ENCODE measurements around the gene SLC30A7. TPM values are rescaled to one million over a fixed set of nuclear protein-coding genes. Genes with fewer than 3 reads are reported as not detected.

Gene SLC30A7
- polyA plus RNA-seq, 3 donors: 9.2 to 23.3 (median 17.6) TPM

DNA sequence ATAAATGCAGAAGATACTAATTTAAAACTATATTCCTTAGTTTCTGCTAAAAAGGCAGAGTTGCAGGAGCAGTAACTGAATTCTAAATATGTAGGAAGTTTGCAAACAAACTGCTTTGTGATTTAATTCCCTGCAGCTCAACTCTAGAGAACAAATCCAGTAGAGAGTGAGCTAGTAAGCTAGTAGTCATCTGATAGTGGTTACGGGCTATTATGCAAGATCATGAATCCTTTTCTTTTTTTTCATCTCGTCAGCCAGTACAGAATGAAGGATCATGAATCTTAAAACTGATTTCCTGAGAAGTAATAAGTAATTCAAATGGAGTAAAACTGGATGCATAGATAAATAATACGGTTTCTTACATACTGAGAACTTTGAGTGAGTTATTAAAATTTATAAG is 126.4 kb downstream of the SLC30A7 start:
- H2AFZ ChIP-seq (ENCODE audit: insufficient read depth, low read depth, low read length, poor library complexity, severe bottlenecking): no peak overlapping the region
- H3K4me2 ChIP-seq (replicated peaks; ENCODE audit: extremely low read depth, low read length, poor library complexity, severe bottlenecking): no peak overlapping the region
- Mint-ChIP-seq H3K9me3 (peaks cover 0 to 2% (median 0%) of the 10 kb centered on the region in 7 donors), H3K4me3 (no peak overlapping the region), H3K36me3 (peaks cover 7 to 10% of the 10 kb centered on the region in 2 donors), H3K27ac (peak overlapping the region in 1 of 7 donors; percentile 27), H3K4me1 (peaks cover 45% of the 10 kb centered on the region), H3K27me3 (ENCODE audit: low read depth in 3 of 3) (no peaks in the 10 kb centered on the region)
- H4K20me1 ChIP-seq (ENCODE audit: insufficient read depth, low read length): no peaks in the 10 kb centered on the region
- no CpG with 5 or more reads among the region's 3 CpGs for WGBS (ENCODE audit: insufficient coverage)
- peaks cover 28% of the 10 kb centered on the region for H3K79me2 ChIP-seq (ENCODE audit: insufficient read depth, low read length)
- intact Hi-C loops (cut with micrococcal nuclease): loop anchor here in 1 of 2 donors (10.0 kb wide), 1 partner anchor 223 kb away; no protein-coding TSS in a partner anchor
- H3K27ac ChIP-seq (ENCODE audit: low read depth in 1 of 2, low read length in 2 of 2): peak overlapping the region in 1 of 2 donors; percentile 32
- H3K4me1 ChIP-seq (ENCODE audit: control insufficient read depth in 1 of 2, insufficient read depth in 2 of 2, low read length in 2 of 2): peaks cover 31 to 43% of the 10 kb centered on the region in 2 donors
- no peaks in the 10 kb centered on the region for H3K27me3 ChIP-seq (ENCODE audit: control insufficient read depth in 2 of 2, insufficient read depth in 2 of 2, low read length in 2 of 2)
- no peaks in the 10 kb centered on the region for H3K9me3 ChIP-seq (replicated peaks in 1 of 2; ENCODE audit: control insufficient read depth in 1 of 2, insufficient read depth in 1 of 2, low read length in 2 of 2)
- TF ChIP-seq, protein P1, sequence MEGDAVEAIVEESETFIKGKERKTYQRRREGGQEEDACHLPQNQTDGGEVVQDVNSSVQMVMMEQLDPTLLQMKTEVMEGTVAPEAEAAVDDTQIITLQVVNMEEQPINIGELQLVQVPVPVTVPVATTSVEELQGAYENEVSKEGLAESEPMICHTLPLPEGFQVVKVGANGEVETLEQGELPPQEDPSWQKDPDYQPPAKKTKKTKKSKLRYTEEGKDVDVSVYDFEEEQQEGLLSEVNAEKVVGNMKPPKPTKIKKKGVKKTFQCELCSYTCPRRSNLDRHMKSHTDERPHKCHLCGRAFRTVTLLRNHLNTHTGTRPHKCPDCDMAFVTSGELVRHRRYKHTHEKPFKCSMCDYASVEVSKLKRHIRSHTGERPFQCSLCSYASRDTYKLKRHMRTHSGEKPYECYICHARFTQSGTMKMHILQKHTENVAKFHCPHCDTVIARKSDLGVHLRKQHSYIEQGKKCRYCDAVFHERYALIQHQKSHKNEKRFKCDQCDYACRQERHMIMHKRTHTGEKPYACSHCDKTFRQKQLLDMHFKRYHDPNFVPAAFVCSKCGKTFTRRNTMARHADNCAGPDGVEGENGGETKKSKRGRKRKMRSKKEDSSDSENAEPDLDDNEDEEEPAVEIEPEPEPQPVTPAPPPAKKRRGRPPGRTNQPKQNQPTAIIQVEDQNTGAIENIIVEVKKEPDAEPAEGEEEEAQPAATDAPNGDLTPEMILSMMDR (IDR thresholded peaks at IDR 0.05): no peak
- peaks cover 0 to 11% of the 10 kb centered on the region in 2 donors for H3K36me3 ChIP-seq (replicated peaks in 1 of 2; ENCODE audit: control insufficient read depth in 1 of 2, insufficient read depth in 2 of 2, low read length in 2 of 2)
- no peak overlapping the region for H3K4me3 ChIP-seq (replicated peaks in 1 of 3; ENCODE audit: low read depth in 2 of 3, low read length in 3 of 3)
- no peak overlapping the region for H3K9ac ChIP-seq (ENCODE audit: insufficient read depth, low read length, poor library complexity, severe bottlenecking)
- DNase-seq: peak in 2 of 3 donors; percentile 33 to 45

DNA sequence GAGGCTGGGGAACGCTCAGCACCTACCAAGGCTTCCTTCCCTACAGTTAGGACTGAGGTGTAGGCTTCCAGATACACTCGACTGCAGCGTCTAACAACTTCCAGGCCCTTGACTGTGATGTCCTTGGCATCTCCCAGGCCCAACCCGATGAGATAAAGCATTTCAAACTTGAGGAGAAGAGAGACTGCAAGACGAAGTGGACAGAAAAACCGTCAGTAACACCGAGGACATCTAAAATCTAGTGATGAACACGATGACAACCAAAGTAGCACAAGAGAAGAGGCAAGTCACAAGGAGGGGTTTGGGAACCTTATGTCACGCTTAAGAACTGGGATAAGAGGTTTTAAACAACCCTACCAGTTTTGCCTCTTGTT is 129.4 kb downstream of the SLC30A7 start:
- peak overlapping the region; percentile 95 to 99 for H3K4me3 Mint-ChIP-seq
- peak overlapping the region; percentile 84 to 96 (median 94) for H3K27ac Mint-ChIP-seq
- H3K4me1 Mint-ChIP-seq: peaks cover 44% of the 10 kb centered on the region
- H3K27ac ChIP-seq (ENCODE audit: low read depth in 1 of 2, low read length in 2 of 2): peak overlapping the region; percentile 75 to 95
- peaks cover 35% of the 10 kb centered on the region for H3K79me2 ChIP-seq (ENCODE audit: insufficient read depth, low read length)
- peaks cover 25 to 43% of the 10 kb centered on the region in 2 donors for H3K4me1 ChIP-seq (ENCODE audit: control insufficient read depth in 1 of 2, insufficient read depth in 2 of 2, low read length in 2 of 2)
- H3K4me3 ChIP-seq (replicated peaks in 1 of 3; ENCODE audit: low read depth in 2 of 3, low read length in 3 of 3): peak overlapping the region; percentile 80 to 92 (median 89)
- H3K36me3 Mint-ChIP-seq: peaks cover 4 to 5% of the 10 kb centered on the region in 2 donors
- TF ChIP-seq, protein P1 (IDR thresholded peaks at IDR 0.05): no peak
- peaks cover 0 to 2% (median 0%) of the 10 kb centered on the region in 7 donors for H3K9me3 Mint-ChIP-seq
- H4K20me1 ChIP-seq (ENCODE audit: insufficient read depth, low read length): no peaks in the 10 kb centered on the region
- H2AFZ ChIP-seq (ENCODE audit: insufficient read depth, low read depth, low read length, poor library complexity, severe bottlenecking): peak overlapping the region; percentile 93
- peak overlapping the region; percentile 84 for H3K4me2 ChIP-seq (replicated peaks; ENCODE audit: extremely low read depth, low read length, poor library complexity, severe bottlenecking)
- H3K27me3 ChIP-seq (ENCODE audit: control insufficient read depth in 2 of 2, insufficient read depth in 2 of 2, low read length in 2 of 2): no peaks in the 10 kb centered on the region
- WGBS (ENCODE audit: insufficient coverage): 0% methylated on average over 7 of the region's 9 CpGs
- intact Hi-C loops (cut with micrococcal nuclease): loop anchor here in 1 of 2 donors (10.0 kb wide), 1 partner anchor 220 kb away; no protein-coding TSS in a partner anchor
- no peaks in the 10 kb centered on the region for H3K9me3 ChIP-seq (replicated peaks in 1 of 2; ENCODE audit: control insufficient read depth in 1 of 2, insufficient read depth in 1 of 2, low read length in 2 of 2)
- H3K36me3 ChIP-seq (replicated peaks in 1 of 2; ENCODE audit: control insufficient read depth in 1 of 2, insufficient read depth in 2 of 2, low read length in 2 of 2): peaks cover 0 to 6% of the 10 kb centered on the region in 2 donors
- H3K9ac ChIP-seq (ENCODE audit: insufficient read depth, low read length, poor library complexity, severe bottlenecking): peak overlapping the region; percentile 83
- H3K27me3 Mint-ChIP-seq (ENCODE audit: low read depth in 3 of 3): no peaks in the 10 kb centered on the region
- DNase-seq: no peak
